Endodermal cell (in vitro differentiated cells): ENCODE measurements around the gene TARS2. TPM values are rescaled to one million over a fixed set of nuclear protein-coding genes. Genes with fewer than 3 reads are reported as not detected.

Experiments used
- DNase-seq: peaks from one replicate; pipeline ENCODE4 v3.0.0-alpha.2; 2017
- H3K27ac ChIP-seq: 2 replicates; pipeline ENCODE4 v1.5.1; 2013; ENCODE audit warnings: mild to moderate bottlenecking, low read depth, low read length, moderate library complexity
- H3K27me3 ChIP-seq: 2 replicates; pipeline ENCODE4 v1.6.1; 2013; ENCODE audit warnings: mild to moderate bottlenecking, low read length, moderate library complexity; ENCODE audit not compliant: insufficient read depth, control insufficient read depth, poor library complexity, severe bottlenecking
- H3K36me3 ChIP-seq: 2 replicates; pipeline ENCODE4 v1.7.0; 2013; ENCODE audit warnings: mild to moderate bottlenecking, low read length, moderate library complexity; ENCODE audit not compliant: control insufficient read depth, insufficient read depth
- H3K4me1 ChIP-seq: one replicate; pipeline ENCODE4 v1.7.0; 2013; ENCODE audit warnings: low read length; ENCODE audit not compliant: control insufficient read depth, insufficient read depth
- H3K4me3 ChIP-seq: 2 replicates; pipeline ENCODE4 v1.5.1; 2013; ENCODE audit warnings: mild to moderate bottlenecking, low read length, moderate library complexity
- H3K9ac ChIP-seq: 2 replicates; pipeline ENCODE4 v1.6.1; 2013; ENCODE audit warnings: mild to moderate bottlenecking, low read length, moderate library complexity; ENCODE audit not compliant: poor library complexity, severe bottlenecking; ENCODE audit errors: extremely low read depth
- H3K9me3 ChIP-seq: 2 replicates; pipeline ENCODE4 v1.6.1; 2013; ENCODE audit warnings: mild to moderate bottlenecking, low read length, moderate library complexity; ENCODE audit not compliant: control insufficient read depth
- H3K27ac Mint-ChIP-seq: 2 replicates; pipeline ENCODE4 v1.8.0; 2020; ENCODE audit warnings: mixed read lengths
- H3K27me3 Mint-ChIP-seq: 2 replicates; pipeline ENCODE4 v1.8.0; 2021; ENCODE audit warnings: mild to moderate bottlenecking, mixed read lengths; ENCODE audit not compliant: insufficient read depth
- H3K36me3 Mint-ChIP-seq: 2 replicates; pipeline ENCODE4 v1.8.0; 2020; ENCODE audit warnings: low read depth, mixed read lengths
- H3K4me1 Mint-ChIP-seq: 2 replicates; pipeline ENCODE4 v1.8.0; 2020; ENCODE audit warnings: mixed read lengths
- H3K4me3 Mint-ChIP-seq: 2 replicates; pipeline ENCODE4 v1.8.0; 2020; ENCODE audit warnings: mild to moderate bottlenecking, moderate library complexity, mixed read lengths
- H3K9me3 Mint-ChIP-seq: 2 replicates; pipeline ENCODE4 v1.8.0; 2020; ENCODE audit warnings: mild to moderate bottlenecking, mixed read lengths
- WGBS, 2 experiments: methylation state at CpG; one replicate each; pipeline versions ENCODE4 v1.1.5 to v1.1.7; 2013; ENCODE audit warnings: missing lambda C conversion rate in 2 of 2, mixed read lengths in 1 of 2; ENCODE audit not compliant: insufficient coverage in 1 of 2, insufficient read length in 1 of 2; 5-methylcytosine and 5-hydroxymethylcytosine counted together
- total RNA-seq, 2 donors: library from RNA; stranded (reverse); fragmentation: NEBNext Ultra II Directional in 1 of 2; extraction: Animal tissue kit (Norgen Biotek cat#: 25700) in 1 of 2; gene quantifications; 2 replicates in 1 of 2; 3 replicates in 1 of 2; pipeline ENCODE4 v1.2.1, GENCODE V29; 2021
- TF ChIP-seq, protein P1 (sequence below): fragments of 200-600 bp; sonication (generic); conservative IDR thresholded peaks from 2 replicates; pipeline ENCODE4 v1.5.0; 2021; ENCODE audit warnings: antibody characterized with exemption, mild to moderate bottlenecking

Gene TARS2
- total RNA-seq, 2 donors from 2014 or later = 32.9 to 39.4 TPM

DNA sequence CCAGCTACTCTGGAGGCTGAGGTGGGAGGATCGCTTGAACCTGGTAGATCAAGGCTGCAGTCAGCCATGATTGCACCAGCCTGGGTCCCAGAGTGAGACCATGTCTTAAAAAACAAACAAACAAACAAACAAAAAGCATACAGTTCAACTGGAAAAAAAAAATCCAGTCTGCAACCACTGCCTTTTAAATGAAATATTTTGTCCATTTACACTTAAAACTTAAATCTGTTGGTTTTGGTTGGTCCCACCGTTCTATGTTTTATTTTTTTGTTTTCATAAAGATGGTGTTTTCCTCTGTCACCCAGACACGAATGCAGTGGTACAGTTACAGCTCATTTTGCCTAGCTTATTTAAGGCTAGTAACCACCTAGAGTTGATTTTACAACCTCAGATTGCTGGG is 38.1 kb downstream of the TARS2 start:
- H3K27ac Mint-ChIP-seq = no peak overlapping the region
- WGBS, 2 experiments = 80 to 97% methylated on average over 3 of the region's 3 CpGs
- no peaks in the 10 kb centered on the region for H3K36me3 Mint-ChIP-seq
- no peak overlapping the region for H3K27ac ChIP-seq
- DNase-seq = no peak
- H3K27me3 Mint-ChIP-seq = no peaks in the 10 kb centered on the region
- TF ChIP-seq, protein P1, sequence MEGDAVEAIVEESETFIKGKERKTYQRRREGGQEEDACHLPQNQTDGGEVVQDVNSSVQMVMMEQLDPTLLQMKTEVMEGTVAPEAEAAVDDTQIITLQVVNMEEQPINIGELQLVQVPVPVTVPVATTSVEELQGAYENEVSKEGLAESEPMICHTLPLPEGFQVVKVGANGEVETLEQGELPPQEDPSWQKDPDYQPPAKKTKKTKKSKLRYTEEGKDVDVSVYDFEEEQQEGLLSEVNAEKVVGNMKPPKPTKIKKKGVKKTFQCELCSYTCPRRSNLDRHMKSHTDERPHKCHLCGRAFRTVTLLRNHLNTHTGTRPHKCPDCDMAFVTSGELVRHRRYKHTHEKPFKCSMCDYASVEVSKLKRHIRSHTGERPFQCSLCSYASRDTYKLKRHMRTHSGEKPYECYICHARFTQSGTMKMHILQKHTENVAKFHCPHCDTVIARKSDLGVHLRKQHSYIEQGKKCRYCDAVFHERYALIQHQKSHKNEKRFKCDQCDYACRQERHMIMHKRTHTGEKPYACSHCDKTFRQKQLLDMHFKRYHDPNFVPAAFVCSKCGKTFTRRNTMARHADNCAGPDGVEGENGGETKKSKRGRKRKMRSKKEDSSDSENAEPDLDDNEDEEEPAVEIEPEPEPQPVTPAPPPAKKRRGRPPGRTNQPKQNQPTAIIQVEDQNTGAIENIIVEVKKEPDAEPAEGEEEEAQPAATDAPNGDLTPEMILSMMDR = no peak
- no peak overlapping the region for H3K9ac ChIP-seq
- no peak overlapping the region for H3K4me3 Mint-ChIP-seq
- peaks cover 6% of the 10 kb centered on the region for H3K4me1 Mint-ChIP-seq
- H3K4me3 ChIP-seq = no peak overlapping the region
- no peaks in the 10 kb centered on the region for H3K27me3 ChIP-seq
- no peaks in the 10 kb centered on the region for H3K9me3 Mint-ChIP-seq
- H3K9me3 ChIP-seq = no peaks in the 10 kb centered on the region
- H3K36me3 ChIP-seq = no peaks in the 10 kb centered on the region
- H3K4me1 ChIP-seq = no peaks in the 10 kb centered on the region

DNA sequence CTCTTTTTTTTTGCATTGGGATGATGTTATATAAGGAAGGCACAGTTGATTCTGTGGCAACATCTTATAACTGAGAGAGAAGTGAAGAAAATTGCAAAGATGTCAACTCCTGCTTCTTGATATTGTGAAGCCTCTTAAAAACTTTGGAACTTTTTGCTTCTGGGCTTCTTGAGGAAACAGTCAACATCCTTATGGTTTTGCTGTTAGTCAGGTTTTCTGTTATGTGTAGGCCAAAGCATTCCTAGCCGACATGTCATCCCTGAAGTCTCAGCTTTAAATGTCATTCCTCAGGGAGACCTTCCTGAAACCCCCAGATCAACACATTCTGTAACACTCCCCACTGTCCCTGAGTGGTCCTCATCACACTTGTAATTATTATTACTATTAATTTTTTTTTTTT is 41.0 kb downstream of the TARS2 start:
- H3K36me3 Mint-ChIP-seq = no peaks in the 10 kb centered on the region
- Histone ChIP-seq H3K9me3 (no peaks in the 10 kb centered on the region), H3K4me1 (no peaks in the 10 kb centered on the region), H3K4me3 (no peak overlapping the region), H3K9ac (no peak overlapping the region), H3K27me3 (no peaks in the 10 kb centered on the region), H3K27ac (no peak overlapping the region), H3K36me3 (no peaks in the 10 kb centered on the region)
- WGBS, 2 experiments = 100% methylated on average over 1 of the region's 1 CpG; no CpG with 5 or more reads in 1 of the 2 experiments
- H3K9me3 Mint-ChIP-seq = no peaks in the 10 kb centered on the region
- H3K27me3 Mint-ChIP-seq = no peaks in the 10 kb centered on the region
- H3K27ac Mint-ChIP-seq = no peak overlapping the region
- H3K4me3 Mint-ChIP-seq = no peak overlapping the region
- TF ChIP-seq, protein P1 = no peak
- H3K4me1 Mint-ChIP-seq = peaks cover 17% of the 10 kb centered on the region
- DNase-seq = no peak

DNA sequence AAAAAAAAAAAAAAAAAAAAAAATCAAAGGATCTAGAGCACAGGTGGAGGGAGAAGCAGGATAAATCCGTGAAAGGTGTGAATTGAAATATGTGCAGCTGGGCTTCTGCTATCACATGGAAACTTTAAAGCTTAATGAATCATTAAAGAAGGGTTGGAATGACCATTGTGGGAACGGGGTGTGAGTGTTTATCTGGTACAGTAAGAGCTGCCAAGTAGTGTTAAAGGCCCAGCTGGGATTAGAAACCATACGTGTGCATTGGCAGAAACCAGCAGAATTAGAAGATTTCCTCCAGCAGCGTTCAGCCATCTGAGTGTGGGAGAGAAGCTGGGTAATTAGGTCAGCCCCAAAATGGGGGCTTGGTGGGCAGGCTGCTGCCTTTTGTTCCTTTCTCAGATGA is 41.8 kb downstream of the TARS2 start:
- Mint-ChIP-seq H3K4me1 (peaks cover 17% of the 10 kb centered on the region), H3K27ac (no peak overlapping the region), H3K36me3 (no peaks in the 10 kb centered on the region), H3K9me3 (no peaks in the 10 kb centered on the region), H3K27me3 (no peaks in the 10 kb centered on the region), H3K4me3 (no peak overlapping the region)
- DNase-seq = no peak
- H3K4me1 ChIP-seq = no peaks in the 10 kb centered on the region
- TF ChIP-seq, protein P1 = no peak
- H3K9ac ChIP-seq = no peak overlapping the region
- no peaks in the 10 kb centered on the region for H3K36me3 ChIP-seq
- H3K27me3 ChIP-seq = no peaks in the 10 kb centered on the region
- H3K4me3 ChIP-seq = no peak overlapping the region
- no peak overlapping the region for H3K27ac ChIP-seq
- no peaks in the 10 kb centered on the region for H3K9me3 ChIP-seq
- WGBS, 2 experiments = 74 to 90% methylated on average over 3 to 4 of the region's 4 CpGs
